Astrocyte (in vitro differentiated cells and primary cell): ENCODE measurements around the gene ITPRID2. TPM values are rescaled to one million over a fixed set of nuclear protein-coding genes. Genes with fewer than 3 reads are reported as not detected.

Source experiments
- DNase-seq: peaks from one replicate; pipeline ENCODE4 v3.0.0-alpha.2; 2010; ENCODE audit warnings: low read depth
- FAIRE-seq: peaks from 2 replicates; lab custom pipeline; 2011; peaks lifted over from hg19 to GRCh38; lab: Jason Lieb, UNC
- H2AFZ ChIP-seq: 2 replicates; pipeline ENCODE4 v1.6.0; 2012; ENCODE audit warnings: low read depth, low read length, inconsistent platforms
- H3K27ac ChIP-seq: 2 replicates; pipeline ENCODE4 v1.5.1; 2011; ENCODE audit warnings: low read depth, low read length, inconsistent platforms
- H3K27me3 ChIP-seq: 2 replicates; pipeline ENCODE4 v1.6.0; 2011; ENCODE audit warnings: low read length, inconsistent platforms; ENCODE audit not compliant: insufficient read depth
- H3K36me3 ChIP-seq: 2 replicates; pipeline ENCODE4 v1.5.1; 2011; ENCODE audit warnings: low read length, inconsistent platforms; ENCODE audit not compliant: insufficient read depth
- H3K4me1 ChIP-seq: 2 replicates; pipeline ENCODE4 v1.5.1; 2011; ENCODE audit warnings: low read length, inconsistent platforms; ENCODE audit not compliant: insufficient read depth
- H3K4me2 ChIP-seq: 2 replicates; pipeline ENCODE4 v1.6.0; 2012; ENCODE audit warnings: low read length, inconsistent platforms
- H3K4me3 ChIP-seq: 2 replicates; pipeline ENCODE4 v1.5.1; 2011; ENCODE audit warnings: low read depth, mild to moderate bottlenecking, low read length, inconsistent platforms; ENCODE audit not compliant: insufficient read depth
- H3K79me2 ChIP-seq: 2 replicates; pipeline ENCODE4 v1.6.0; 2012; ENCODE audit warnings: mild to moderate bottlenecking, low read length, inconsistent platforms; ENCODE audit not compliant: insufficient read depth
- H3K9ac ChIP-seq: 2 replicates; pipeline ENCODE4 v1.6.0; 2012; ENCODE audit warnings: mild to moderate bottlenecking, low read length, inconsistent platforms
- H3K9me3 ChIP-seq: 2 replicates; pipeline ENCODE4 v1.5.1; 2012; ENCODE audit warnings: low read depth, mild to moderate bottlenecking, low read length, inconsistent platforms; ENCODE audit not compliant: insufficient read depth
- H4K20me1 ChIP-seq: 2 replicates; pipeline ENCODE4 v1.6.0; 2012; ENCODE audit warnings: low read length, inconsistent platforms; ENCODE audit not compliant: insufficient read depth
- H3K27ac Mint-ChIP-seq: one replicate; pipeline ENCODE4 v1.8.0; 2021; ENCODE audit warnings: mild to moderate bottlenecking, mixed read lengths; ENCODE audit not compliant: unreplicated experiment
- H3K27me3 Mint-ChIP-seq: one replicate; pipeline ENCODE4 v1.8.0; 2021; ENCODE audit warnings: low read depth, mixed read lengths; ENCODE audit not compliant: unreplicated experiment
- H3K36me3 Mint-ChIP-seq: one replicate; pipeline ENCODE4 v1.8.0; 2021; ENCODE audit warnings: low read depth, mixed read lengths; ENCODE audit not compliant: unreplicated experiment
- H3K4me1 Mint-ChIP-seq: one replicate; pipeline ENCODE4 v1.8.0; 2021; ENCODE audit warnings: low read depth, mixed read lengths; ENCODE audit not compliant: unreplicated experiment
- H3K4me3 Mint-ChIP-seq: one replicate; pipeline ENCODE4 v1.8.0; 2021; ENCODE audit warnings: mild to moderate bottlenecking, moderate library complexity, mixed read lengths; ENCODE audit not compliant: unreplicated experiment
- H3K9me3 Mint-ChIP-seq: one replicate; pipeline ENCODE4 v1.8.0; 2021; ENCODE audit warnings: mild to moderate bottlenecking, mixed read lengths; ENCODE audit not compliant: unreplicated experiment
- EZH2 ChIP-seq: IDR thresholded peaks from 2 replicates; pipeline ENCODE4 v1.6.1; 2012; ENCODE audit warnings: mild to moderate bottlenecking, low read length, inconsistent platforms; ENCODE audit not compliant: insufficient read depth
- total RNA-seq: library from RNA; stranded (reverse); gene quantifications from 2 replicates; pipeline ENCODE4 v1.2.1, GENCODE V29; 2021
- TF ChIP-seq, protein P1 (sequence below): IDR thresholded peaks from 2 replicates; pipeline ENCODE4 v1.5.1; 2011; ENCODE audit warnings: low read depth, mild to moderate bottlenecking, inconsistent platforms, low read length, moderate library complexity; ENCODE audit not compliant: insufficient read depth

Gene ITPRID2
- total RNA-seq, 1 donor from 2014 or later = 272 TPM

- Histone ChIP-seq H3K4me1 (peaks cover 3% of the 10 kb centered on the region), H3K79me2 (no peaks in the 10 kb centered on the region), H4K20me1 (no peaks in the 10 kb centered on the region), H3K36me3 (no peaks in the 10 kb centered on the region), H3K4me3 (no peak overlapping the region), H3K27me3 (no peaks in the 10 kb centered on the region), H3K9ac (no peak overlapping the region), H3K4me2 (no peak overlapping the region), H2AFZ (no peak overlapping the region), H3K9me3 (no peaks in the 10 kb centered on the region), H3K27ac (no peak overlapping the region)
- no peak for TF ChIP-seq EZH2
- TF ChIP-seq, protein P1, sequence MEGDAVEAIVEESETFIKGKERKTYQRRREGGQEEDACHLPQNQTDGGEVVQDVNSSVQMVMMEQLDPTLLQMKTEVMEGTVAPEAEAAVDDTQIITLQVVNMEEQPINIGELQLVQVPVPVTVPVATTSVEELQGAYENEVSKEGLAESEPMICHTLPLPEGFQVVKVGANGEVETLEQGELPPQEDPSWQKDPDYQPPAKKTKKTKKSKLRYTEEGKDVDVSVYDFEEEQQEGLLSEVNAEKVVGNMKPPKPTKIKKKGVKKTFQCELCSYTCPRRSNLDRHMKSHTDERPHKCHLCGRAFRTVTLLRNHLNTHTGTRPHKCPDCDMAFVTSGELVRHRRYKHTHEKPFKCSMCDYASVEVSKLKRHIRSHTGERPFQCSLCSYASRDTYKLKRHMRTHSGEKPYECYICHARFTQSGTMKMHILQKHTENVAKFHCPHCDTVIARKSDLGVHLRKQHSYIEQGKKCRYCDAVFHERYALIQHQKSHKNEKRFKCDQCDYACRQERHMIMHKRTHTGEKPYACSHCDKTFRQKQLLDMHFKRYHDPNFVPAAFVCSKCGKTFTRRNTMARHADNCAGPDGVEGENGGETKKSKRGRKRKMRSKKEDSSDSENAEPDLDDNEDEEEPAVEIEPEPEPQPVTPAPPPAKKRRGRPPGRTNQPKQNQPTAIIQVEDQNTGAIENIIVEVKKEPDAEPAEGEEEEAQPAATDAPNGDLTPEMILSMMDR = no peak
- Mint-ChIP-seq H3K4me3 (no peak overlapping the region), H3K27ac (no peak overlapping the region), H3K36me3 (no peaks in the 10 kb centered on the region), H3K27me3 (no peaks in the 10 kb centered on the region), H3K9me3 (no peaks in the 10 kb centered on the region), H3K4me1 (no peaks in the 10 kb centered on the region)
- DNase-seq (no peak), FAIRE-seq (peak; percentile 23)
Observed at GRCh38 chr2:181872178-181872577, 19.4 kb upstream of the ITPRID2 start.

DNA sequence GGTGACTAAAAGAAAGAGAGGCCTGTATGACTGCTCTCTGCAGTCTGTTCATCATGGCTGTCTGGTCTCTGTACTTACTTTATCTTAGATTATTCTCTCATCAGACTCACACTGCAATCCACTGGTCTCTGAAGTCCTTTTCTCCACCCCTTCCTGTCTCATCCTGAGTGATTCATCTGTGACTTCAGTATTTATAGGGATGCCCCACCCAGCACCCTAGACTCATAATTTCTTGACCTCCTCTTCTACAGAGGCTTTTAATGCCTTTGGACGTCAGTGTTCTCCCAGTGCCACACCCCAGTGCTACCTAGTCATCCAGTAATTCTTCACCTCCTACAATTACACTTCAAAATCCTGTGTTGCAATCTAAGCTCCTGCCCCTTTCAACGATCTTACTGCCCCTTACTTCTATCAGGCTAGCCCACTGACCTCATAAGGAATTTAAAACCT is 14.9 kb upstream of the ITPRID2 start:
- H4K20me1 ChIP-seq = no peaks in the 10 kb centered on the region
- H3K9me3 ChIP-seq = no peaks in the 10 kb centered on the region
- no peaks in the 10 kb centered on the region for H3K36me3 ChIP-seq
- no peak overlapping the region for H3K27ac ChIP-seq
- Mint-ChIP-seq H3K27me3 (no peaks in the 10 kb centered on the region), H3K27ac (no peak overlapping the region), H3K36me3 (no peaks in the 10 kb centered on the region), H3K4me1 (no peaks in the 10 kb centered on the region), H3K4me3 (no peak overlapping the region), H3K9me3 (no peaks in the 10 kb centered on the region)
- TF ChIP-seq EZH2 = no peak
- TF ChIP-seq, protein P1 = no peak
- H3K27me3 ChIP-seq = no peaks in the 10 kb centered on the region
- no peaks in the 10 kb centered on the region for H3K79me2 ChIP-seq
- no peak overlapping the region for H3K4me3 ChIP-seq
- FAIRE-seq (peak; percentile 58), DNase-seq (peak; percentile 32)
- peak overlapping the region; percentile 43 for H2AFZ ChIP-seq
- H3K4me1 ChIP-seq = peaks cover 3% of the 10 kb centered on the region
- H3K4me2 ChIP-seq = peak overlapping the region; percentile 4
- no peak overlapping the region for H3K9ac ChIP-seq

DNA sequence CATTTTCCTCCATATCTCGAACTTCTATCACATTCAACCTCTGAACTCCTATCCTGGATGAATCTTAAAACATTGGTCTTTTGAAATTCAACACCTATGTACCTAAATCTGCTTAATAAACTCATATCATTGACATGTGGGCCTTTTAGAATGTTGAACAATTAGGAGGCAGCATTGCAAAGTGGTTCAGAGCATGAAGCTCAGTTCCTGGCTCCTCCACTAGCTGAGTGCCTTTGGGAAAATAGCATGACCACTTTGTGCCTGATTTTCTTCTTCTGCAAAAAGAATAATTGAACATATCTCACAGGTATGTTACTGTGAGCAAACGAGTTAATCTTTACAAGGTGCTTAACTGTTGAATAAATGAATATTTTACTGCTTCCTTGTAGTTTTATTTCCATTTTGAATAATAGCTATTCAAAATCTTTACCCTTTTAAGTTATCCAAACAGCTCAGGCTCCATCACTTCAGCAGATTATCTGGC is 14.3 kb upstream of the ITPRID2 start:
- no peaks in the 10 kb centered on the region for H3K27me3 Mint-ChIP-seq
- Histone ChIP-seq H2AFZ (peak overlapping the region; percentile 43), H3K36me3 (no peaks in the 10 kb centered on the region), H3K27ac (no peak overlapping the region), H3K4me1 (peaks cover 3% of the 10 kb centered on the region), H3K9ac (no peak overlapping the region), H3K9me3 (no peaks in the 10 kb centered on the region), H3K4me3 (no peak overlapping the region), H3K27me3 (no peaks in the 10 kb centered on the region), H3K4me2 (peak overlapping the region; percentile 4), H3K79me2 (no peaks in the 10 kb centered on the region), H4K20me1 (no peaks in the 10 kb centered on the region)
- TF ChIP-seq, protein P1 = no peak
- TF ChIP-seq EZH2 = no peak
- no peaks in the 10 kb centered on the region for H3K9me3 Mint-ChIP-seq
- H3K27ac Mint-ChIP-seq = no peak overlapping the region
- FAIRE-seq (no peak), DNase-seq (no peak)
- H3K4me3 Mint-ChIP-seq = no peak overlapping the region
- no peaks in the 10 kb centered on the region for H3K4me1 Mint-ChIP-seq
- no peaks in the 10 kb centered on the region for H3K36me3 Mint-ChIP-seq
